GM21515 (cell line): Measurements from ENCODE around the gene ENOPH1.

ENCODE experiments used
- ATAC-seq: cut with Tn5 transposase; IDR thresholded peaks from one replicate; pipeline ENCODE4 v1.9.1; 2021; ENCODE audit not compliant: unreplicated experiment

Gene ENOPH1

GRCh38 chr4:82425478-82425877 is 4.9 kb upstream of the ENOPH1 start:
- no peak for ATAC-seq

GRCh38 chr4:82428526-82428968 is 1.8 kb upstream of the ENOPH1 start:
- ATAC-seq: no peak

DNA sequence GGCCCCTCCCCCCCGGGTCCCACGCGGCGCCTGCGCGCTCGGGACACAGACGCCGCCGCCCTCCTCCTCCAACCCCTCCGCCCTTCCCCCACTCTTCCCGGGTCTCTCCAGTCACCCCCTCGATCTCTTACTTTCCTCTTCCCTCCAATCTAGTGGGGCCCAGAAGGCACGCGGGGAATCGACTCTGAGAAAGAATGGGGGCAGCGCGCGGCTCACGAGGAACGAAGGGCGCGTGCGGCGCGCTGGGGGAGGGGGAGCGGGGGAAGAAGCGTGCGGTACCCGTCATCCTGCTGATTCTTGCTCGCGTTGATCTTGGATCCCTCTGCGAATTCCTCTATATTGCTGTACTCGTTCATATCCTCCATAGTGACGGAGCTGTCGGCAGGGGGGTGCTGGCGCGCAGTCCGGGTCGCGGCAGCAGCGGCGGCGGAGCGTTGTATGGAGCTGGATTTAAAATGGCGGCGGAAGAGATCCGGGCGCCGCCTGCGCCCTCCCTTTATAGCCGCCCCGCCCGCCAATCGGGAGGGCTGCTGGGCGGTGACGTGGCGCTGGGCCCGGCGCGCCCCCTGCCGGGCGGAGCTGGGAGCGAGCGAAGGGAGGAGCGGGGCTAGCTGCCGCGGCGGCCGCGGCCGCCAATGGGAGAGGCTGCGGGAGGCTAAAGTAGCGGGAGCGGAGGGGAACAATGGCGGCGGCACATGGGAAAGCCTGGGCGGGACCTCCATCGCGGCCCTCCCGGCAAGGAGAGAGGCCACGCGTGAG is 1.2 kb upstream of the ENOPH1 start:
- ATAC-seq: peak; percentile 61

- ATAC-seq: peak; percentile 13
Observed at GRCh38 chr4:82429728-82430192, 630 bp upstream of the ENOPH1 start.

DNA sequence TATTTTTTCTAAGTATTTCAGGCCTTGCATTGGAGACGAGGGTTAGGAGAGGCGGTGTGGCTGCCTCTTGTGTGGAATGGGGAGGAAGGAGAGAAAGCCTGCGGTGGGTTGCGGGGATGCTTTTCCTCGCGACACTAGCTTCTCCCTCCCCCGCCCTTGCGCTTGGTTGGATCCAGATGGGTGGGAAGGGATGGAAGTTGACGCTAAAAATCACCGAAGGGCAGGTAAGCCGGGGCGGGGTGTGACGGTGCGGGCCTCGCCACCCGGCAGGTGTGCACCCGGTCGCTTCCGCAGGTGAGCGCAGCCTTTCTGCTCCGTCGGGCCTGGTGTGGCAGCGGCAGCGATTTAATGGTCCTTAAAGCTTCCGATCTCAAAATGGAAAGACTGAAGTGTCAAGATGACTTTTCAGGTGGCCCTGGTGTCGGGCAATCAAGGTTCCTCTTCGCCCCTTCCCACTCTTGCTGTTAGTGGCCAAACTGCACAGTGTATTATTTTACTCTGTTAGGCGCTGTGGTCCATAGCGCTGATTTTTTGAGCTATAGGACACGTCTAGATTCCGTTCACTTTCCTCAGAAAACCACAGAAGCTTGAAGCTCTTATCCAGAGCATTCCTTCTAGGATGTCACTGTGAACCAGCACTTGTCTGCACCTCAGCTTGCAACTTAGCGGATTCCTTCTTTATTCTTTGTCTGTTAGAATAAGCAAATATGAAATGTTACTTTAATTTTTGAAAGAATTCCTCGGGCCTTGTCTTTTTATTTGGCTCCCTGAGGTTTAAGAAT is 765 bp downstream of the ENOPH1 start:
- peak; percentile 0 for ATAC-seq

- ATAC-seq: no peak
Observed at GRCh38 chr4:82431831-82432230, 1.4 kb downstream of the ENOPH1 start.

DNA sequence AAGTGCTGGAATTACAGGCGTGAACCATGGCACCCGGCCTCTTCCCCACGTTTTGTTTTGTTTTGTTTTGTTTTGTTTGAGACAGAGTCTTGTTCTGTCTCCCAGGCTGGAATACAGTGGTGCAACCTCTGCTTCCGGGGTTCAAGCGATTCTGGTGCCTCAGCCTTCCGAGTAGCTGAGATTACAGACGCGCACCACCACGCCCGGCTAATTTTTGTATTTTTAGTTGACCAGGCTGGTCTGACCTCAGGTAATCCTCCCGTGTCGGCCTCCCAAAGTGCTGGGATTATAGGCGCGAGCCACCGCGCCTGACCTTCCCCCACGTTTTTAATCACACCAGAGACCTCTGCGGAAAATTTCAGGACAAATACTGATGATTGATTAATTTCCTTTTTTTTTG is 2.2 kb downstream of the ENOPH1 start:
- ATAC-seq: no peak

DNA sequence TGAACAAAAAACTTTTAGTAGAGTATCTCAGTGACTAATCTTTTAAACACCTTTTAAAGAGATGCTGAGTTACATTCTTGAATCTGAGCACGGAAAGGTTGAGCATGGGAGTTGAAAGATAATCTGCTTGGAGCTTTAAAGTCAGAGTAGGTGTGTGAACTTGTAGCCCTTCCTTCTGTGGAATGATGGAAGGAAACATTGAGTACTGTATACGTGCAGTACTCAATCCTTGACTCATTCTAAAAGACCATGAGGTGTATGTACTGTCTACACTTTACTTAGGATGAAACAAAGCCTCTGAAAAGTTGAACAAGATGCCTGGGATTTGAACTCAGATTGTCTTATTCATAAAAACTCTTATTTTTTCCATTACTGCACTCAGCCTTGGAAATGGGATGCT is 3.4 kb downstream of the ENOPH1 start:
- ATAC-seq: no peak

- no peak for ATAC-seq
Observed at GRCh38 chr4:82434949-82435348, 4.6 kb downstream of the ENOPH1 start.

- ATAC-seq: no peak
Observed at GRCh38 chr4:82436130-82436529, 5.7 kb downstream of the ENOPH1 start.

GRCh38 chr4:82436780-82437179 is 6.4 kb downstream of the ENOPH1 start:
- no peak for ATAC-seq

GRCh38 chr4:82437285-82438005 is 7.1 kb downstream of the ENOPH1 start:
- no peak for ATAC-seq

DNA sequence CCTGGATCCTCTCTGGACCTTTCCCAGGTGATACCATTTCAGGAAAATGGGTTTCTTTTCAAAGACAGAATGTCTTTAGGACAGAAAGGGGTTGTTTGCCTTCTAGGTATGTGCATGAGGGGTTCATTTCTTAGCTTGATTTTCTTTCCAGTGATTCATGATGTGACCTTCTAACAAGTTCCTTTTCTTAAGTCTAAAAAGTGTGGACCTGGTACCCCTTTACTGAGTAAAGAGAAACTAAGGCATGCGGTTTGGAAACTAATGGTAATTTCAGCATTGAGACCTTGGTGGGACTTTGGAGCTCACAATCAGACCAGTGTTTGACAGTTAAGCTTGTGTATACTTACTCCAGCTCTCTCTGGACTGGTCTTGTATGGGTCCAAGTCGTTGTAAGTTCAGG is 8.7 kb downstream of the ENOPH1 start:
- ATAC-seq: no peak

DNA sequence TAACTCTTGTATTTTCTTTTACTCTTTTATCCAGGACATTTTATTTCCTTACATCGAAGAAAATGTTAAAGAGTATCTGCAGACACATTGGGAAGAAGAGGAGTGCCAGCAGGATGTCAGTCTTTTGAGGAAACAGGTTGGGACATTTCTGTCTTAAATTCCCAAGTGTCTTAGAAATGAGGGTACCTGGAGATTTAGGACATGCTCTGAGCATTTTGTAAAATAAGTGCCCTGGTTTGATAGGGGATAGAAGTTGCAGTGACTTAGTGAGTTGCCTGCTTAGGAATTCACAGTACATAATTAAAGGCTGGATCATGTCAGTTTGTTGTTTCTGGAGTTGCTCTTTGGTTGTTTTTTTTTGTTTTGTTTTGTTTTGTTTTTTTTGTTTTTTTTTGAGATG is 17.5 kb downstream of the ENOPH1 start:
- ATAC-seq: no peak

DNA sequence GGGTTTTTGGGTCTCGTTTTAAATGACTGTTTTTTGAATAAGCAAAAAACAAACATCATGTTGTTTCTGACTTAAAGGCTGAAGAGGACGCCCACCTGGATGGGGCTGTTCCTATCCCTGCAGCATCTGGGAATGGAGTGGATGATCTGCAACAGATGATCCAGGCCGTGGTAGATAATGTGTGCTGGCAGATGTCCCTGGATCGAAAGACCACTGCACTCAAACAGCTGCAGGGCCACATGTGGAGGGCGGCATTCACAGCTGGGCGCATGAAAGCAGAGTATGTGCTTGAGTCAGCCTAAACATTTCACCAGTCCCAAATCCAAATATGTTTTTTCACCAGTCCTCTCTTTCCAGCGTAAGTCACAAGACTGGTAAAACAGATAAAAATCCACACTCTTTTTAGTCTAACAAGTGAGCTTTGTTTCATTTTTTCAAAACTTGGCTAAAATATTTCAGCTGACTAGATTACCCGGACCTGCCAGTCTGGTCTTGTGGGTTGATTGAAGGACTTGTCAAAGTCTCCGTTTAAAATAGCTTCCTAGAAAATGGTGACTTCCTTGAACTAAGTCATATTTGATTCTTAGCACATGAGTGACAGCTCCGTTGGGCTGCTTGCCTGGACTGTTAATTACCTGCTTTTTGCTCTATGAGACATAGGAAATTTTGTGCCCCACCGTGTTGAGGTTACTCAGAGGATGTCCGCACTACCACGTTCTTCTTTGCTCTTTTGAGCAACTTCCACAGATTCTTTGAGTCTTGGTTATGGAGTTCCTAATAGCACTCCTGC is 20.8 kb downstream of the ENOPH1 start:
- ATAC-seq: no peak

GRCh38 chr4:82452026-82452425 is 21.6 kb downstream of the ENOPH1 start:
- ATAC-seq: no peak

DNA sequence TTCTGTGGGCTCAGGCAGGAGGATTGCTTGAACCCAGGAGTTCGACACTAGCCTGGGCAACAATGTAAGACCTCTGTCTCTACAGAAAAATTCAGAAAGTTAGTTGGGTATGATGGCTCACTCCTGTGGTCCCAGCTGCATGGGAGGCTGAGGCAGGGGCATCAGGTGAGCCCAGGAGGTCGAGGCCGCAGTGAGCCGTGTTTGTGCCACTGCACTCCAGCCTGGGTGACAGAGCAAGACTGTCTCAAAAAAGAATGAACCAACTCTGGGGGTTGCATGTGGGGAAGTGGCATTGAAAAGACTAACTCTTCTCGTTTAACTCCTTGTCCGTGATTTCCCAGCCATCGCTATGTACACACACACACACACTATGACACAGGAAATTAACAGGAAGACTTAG is 26.9 kb downstream of the ENOPH1 start:
- no peak for ATAC-seq

DNA sequence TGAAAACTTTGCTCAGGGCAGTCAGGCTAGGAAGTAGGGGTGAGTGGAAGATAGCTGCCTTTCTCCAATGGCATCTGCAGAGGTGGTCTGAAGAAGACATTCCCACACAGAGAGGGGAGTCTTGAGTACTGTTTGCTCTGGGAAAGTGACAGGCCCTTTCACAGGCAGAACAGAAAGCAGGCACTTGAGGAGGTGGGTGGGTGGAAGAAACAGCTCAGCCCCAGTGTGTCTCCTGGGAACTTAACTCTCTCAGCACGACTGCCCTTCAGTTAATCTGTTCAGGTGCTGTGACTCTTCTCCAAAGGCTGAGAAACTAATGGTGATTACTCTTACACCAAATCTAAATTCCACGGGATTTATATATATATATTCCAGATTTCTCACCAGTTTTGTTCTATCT is 28.3 kb downstream of the ENOPH1 start:
- no peak for ATAC-seq

- ATAC-seq: no peak
Observed at GRCh38 chr4:82461710-82462109, 31.3 kb downstream of the ENOPH1 start.

DNA sequence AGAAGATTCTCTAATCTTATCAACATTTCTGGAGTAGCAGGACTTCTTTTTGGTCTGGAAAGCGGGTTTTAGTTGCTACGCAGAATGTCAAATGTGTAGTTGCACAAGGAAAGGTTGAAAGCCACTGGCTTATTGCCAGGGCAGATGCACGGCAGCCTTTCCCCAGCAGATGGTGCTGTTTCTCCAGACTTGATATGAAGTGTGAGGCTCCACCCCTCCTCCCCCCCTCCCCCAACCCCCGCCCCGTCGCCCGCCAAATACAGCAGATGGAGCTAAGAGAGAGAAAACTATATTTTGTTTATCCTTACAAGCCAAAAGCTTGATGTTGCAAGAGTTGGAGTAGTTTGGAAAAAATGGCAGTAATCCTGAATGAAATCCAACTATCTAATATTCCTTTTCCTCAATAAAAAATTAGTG is 32.0 kb downstream of the ENOPH1 start:
- ATAC-seq: peak; percentile 70

DNA sequence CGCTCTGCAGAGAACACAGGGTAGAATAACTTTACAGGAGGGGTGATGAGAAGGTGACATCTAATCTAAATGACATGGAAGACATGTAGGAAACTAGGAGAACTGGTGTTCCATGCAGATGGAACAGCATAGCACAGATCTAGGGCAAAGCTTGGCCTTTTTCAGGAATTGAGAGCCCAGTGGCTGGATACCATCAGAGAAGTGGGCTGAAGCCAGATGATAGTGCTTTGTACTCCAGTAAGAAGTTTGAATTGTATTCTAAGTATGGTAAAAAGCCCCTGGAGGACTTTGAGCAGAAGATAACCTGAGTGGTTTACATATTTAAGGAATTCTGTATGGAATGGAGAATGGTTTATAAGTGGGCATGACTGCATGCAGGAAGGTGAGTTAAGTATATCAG is 32.8 kb downstream of the ENOPH1 start:
- ATAC-seq: no peak
